SK-N-SH treated with all-trans-retinoic acid at 6 μM for 48 hours (cell line): Measurements from ENCODE around the gene HLCS.

Experiments used
- ATAC-seq: fragments of 200-7000 bp; cut with Tn5 transposase; 3 replicates; pipeline ENCODE4 v1.9.1; 2020; ENCODE audit warnings: mild to moderate bottlenecking, moderate library complexity
- ARNTL ChIP-seq: fragments of 450-650 bp; formaldehyde crosslinking; IDR thresholded peaks from 2 replicates; pipeline ENCODE4 v1.5.0; 2020; ENCODE audit warnings: low read depth, mild to moderate bottlenecking, moderate library complexity, borderline replicate concordance
- CREB5 ChIP-seq: fragments of 250-450 bp; sonication (Bioruptor Pico); IDR thresholded peaks from 2 replicates; pipeline ENCODE4 v1.5.1; 2020; ENCODE audit warnings: low read depth, mild to moderate bottlenecking, moderate library complexity
- CSDC2 ChIP-seq: fragments of 250-450 bp; sonication (Bioruptor Pico); IDR thresholded peaks from 2 replicates; pipeline ENCODE4 v1.5.0; 2020; ENCODE audit warnings: mild to moderate bottlenecking, moderate library complexity
- CSRNP3 ChIP-seq: fragments of 250-450 bp; sonication (Bioruptor Pico); IDR thresholded peaks from 2 replicates; pipeline ENCODE4 v1.5.1; 2021; ENCODE audit warnings: mild to moderate bottlenecking, moderate library complexity
- GLIS3 ChIP-seq: fragments of 250-450 bp; sonication (Bioruptor Pico); IDR thresholded peaks from 2 replicates; pipeline ENCODE4 v1.5.0; 2020; ENCODE audit warnings: mild to moderate bottlenecking, moderate library complexity
- ISL1 ChIP-seq: fragments of 250-450 bp; sonication (Bioruptor Pico); IDR thresholded peaks from 2 replicates; pipeline ENCODE4 v2.1.2; 2022; ENCODE audit warnings: mild to moderate bottlenecking, moderate library complexity
- OSR1 ChIP-seq: fragments of 250-450 bp; sonication (Bioruptor Pico); IDR thresholded peaks from 2 replicates; pipeline ENCODE4 v1.8.0; 2022; ENCODE audit warnings: moderate library complexity, mild to moderate bottlenecking, inconsistent platforms
- PATZ1 ChIP-seq: fragments of 250-450 bp; sonication (Bioruptor Pico); IDR thresholded peaks from 2 replicates; pipeline ENCODE4 v1.8.0; 2020; ENCODE audit warnings: mild to moderate bottlenecking, moderate library complexity, borderline replicate concordance
- RARB ChIP-seq: fragments of 250-450 bp; sonication (Bioruptor Pico); IDR thresholded peaks from 2 replicates; pipeline ENCODE4 v1.8.0; 2021; ENCODE audit warnings: mild to moderate bottlenecking, moderate library complexity
- SNAI2 ChIP-seq: fragments of 250-450 bp; sonication (Bioruptor Pico); IDR thresholded peaks from 2 replicates; pipeline ENCODE4 v1.5.0; 2020; ENCODE audit warnings: mild to moderate bottlenecking, moderate library complexity
- TCF4 ChIP-seq: fragments of 250-450 bp; sonication (Bioruptor Pico); IDR thresholded peaks from 2 replicates; pipeline ENCODE4 v1.8.0; 2021; ENCODE audit warnings: mild to moderate bottlenecking, moderate library complexity, borderline replicate concordance
- TOX ChIP-seq: fragments of 250-450 bp; sonication (Bioruptor Pico); IDR thresholded peaks from 2 replicates; pipeline ENCODE4 v1.8.0; 2021; ENCODE audit warnings: mild to moderate bottlenecking, moderate library complexity, borderline replicate concordance
- TSHZ2 ChIP-seq: fragments of 250-450 bp; sonication (Bioruptor Pico); IDR thresholded peaks from 2 replicates; pipeline ENCODE4 v1.5.0; 2020; ENCODE audit warnings: mild to moderate bottlenecking, moderate library complexity
- ZC3H10 ChIP-seq: fragments of 250-450 bp; sonication (Bioruptor Pico); IDR thresholded peaks from 2 replicates; pipeline ENCODE4 v1.5.1; 2021; ENCODE audit warnings: mild to moderate bottlenecking, moderate library complexity
- ZFP3 ChIP-seq: fragments of 250-450 bp; sonication (Bioruptor Pico); IDR thresholded peaks from 2 replicates; pipeline ENCODE4 v1.5.0; 2020; ENCODE audit warnings: mild to moderate bottlenecking, moderate library complexity
- ZNF565 ChIP-seq: fragments of 450-650 bp; formaldehyde crosslinking; conservative IDR thresholded peaks from 2 replicates; pipeline ENCODE4 v1.5.0; 2020; ENCODE audit warnings: low read depth, mild to moderate bottlenecking, moderate library complexity
- ZNF70 ChIP-seq: fragments of 450-650 bp; formaldehyde crosslinking; IDR thresholded peaks from 2 replicates; pipeline ENCODE4 v1.5.0; 2020; ENCODE audit warnings: mild to moderate bottlenecking, moderate library complexity
- ZNF8 ChIP-seq: fragments of 450-650 bp; formaldehyde crosslinking; IDR thresholded peaks from 2 replicates; pipeline ENCODE4 v1.5.0; 2020; ENCODE audit warnings: mild to moderate bottlenecking, moderate library complexity
- TF ChIP-seq, protein P1 (sequence below): fragments of 250-450 bp; sonication (Bioruptor Pico); IDR thresholded peaks from 2 replicates; pipeline ENCODE4 v1.8.0; 2021; ENCODE audit warnings: low read depth, mild to moderate bottlenecking, moderate library complexity, borderline replicate concordance

Gene HLCS

DNA sequence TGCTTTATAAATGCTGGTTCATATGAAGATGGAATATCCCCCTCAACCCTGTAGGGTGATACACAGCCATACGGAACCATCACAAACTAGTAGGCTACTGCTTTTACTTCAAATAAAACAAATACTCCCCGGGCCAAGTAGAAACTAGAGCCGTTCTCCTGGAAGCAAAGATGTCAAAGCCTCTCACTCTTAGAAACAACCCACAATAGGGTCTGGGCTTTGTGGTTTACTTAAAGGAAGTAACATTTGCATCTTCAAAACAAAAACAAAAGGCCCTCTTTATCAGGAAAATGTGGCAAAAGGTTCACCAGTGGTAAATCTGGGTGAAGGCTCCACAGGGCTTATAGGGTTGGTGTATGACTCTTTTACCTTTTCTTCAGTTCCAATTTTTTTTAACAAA is 49.8 kb downstream of the HLCS start:
- TF ChIP-seq CSDC2 (CRISPR knock-in tag): no peak
- TF ChIP-seq ZNF8 (CRISPR knock-in tag): no peak
- ATAC-seq: no peak

- TF ChIP-seq ZFP3 (CRISPR knock-in tag) (no peak), ZC3H10 (CRISPR knock-in tag) (no peak)
- no peak for ATAC-seq
These were observed 50.7 kb downstream of the HLCS start for GRCh38 chr21:36915696-36916245.

DNA sequence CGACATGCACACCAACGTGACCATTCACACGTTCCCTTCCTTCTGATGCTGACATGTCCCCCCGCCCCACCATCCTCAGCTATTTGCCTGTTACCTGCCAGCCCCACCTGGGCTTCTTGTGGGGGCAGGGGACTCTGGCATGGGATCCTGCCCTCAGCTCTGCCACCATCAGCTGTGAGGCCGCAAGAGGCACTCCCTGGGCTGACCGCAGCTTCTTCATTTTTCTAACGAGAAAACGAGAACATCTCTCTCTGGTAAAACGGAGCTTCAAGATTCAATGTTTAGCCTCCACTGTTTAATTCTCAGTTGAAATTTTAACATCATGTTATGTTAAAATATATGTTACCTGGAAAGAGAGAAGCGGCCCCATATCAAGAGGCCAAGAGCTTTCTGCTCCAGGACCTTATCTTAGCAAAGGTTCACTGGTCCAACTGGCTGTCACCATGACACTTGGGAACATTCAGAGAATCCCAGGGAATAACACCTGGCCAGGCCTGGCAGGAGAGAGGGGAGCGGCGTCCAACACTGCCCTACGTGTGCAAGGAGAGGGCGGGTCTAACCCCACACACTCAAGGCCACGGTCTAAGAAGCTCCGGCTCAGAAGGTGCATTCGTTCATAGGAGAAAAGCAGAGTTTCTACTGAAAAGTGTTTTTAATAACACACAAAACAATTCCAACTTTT is 51.3 kb downstream of the HLCS start:
- no peak for TF ChIP-seq TCF4
- TF ChIP-seq ZNF70: no peak
- no peak for TF ChIP-seq GLIS3 (CRISPR knock-in tag)
- no peak for TF ChIP-seq CSDC2 (CRISPR knock-in tag)
- TF ChIP-seq RARB (CRISPR knock-in tag): no peak
- no peak for TF ChIP-seq ISL1 (CRISPR knock-in tag)
- TF ChIP-seq ARNTL (CRISPR knock-in tag): no peak
- ATAC-seq: no peak

DNA sequence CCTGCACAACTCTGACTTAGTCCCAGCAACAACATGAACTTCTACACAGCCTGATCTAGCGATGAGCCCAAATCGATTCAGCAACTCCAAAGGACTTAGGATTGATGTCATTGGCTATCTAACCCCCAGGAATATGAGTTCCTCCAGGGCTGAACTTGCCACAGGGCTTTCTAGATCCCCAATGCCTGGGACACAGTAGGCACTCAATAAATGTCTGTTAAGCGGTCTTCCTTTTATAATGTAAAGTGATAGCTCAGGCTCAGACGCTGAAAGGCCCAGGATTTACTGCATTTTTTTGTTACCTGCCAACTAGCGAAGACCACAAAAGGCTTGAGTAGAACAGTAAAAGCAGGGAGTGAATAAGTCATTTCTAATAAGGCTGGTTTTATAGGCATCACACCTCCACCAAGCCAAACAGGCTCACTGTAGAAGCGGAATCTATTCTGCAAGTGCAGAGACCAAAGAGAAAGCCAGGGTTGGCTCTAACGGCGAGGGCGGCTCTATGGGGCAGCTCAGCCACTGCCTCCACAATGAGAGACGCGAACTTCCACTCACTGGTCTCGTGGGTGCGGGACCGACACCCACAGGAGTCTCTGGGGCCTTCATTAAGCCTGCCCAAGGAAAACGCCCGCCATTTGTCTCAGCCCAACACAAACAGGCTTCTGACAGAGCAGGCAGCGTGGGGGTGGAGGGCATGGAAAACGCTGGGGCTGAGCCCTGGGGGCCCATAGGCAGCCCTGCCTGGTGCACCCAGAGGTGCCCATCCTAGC is 52.0 kb downstream of the HLCS start:
- TF ChIP-seq TSHZ2 (CRISPR knock-in tag) (no peak), ISL1 (CRISPR knock-in tag) (no peak), CREB5 (no peak), SNAI2 (CRISPR knock-in tag) (no peak), RARB (CRISPR knock-in tag) (no peak), PATZ1 (CRISPR knock-in tag) (no peak), ZC3H10 (CRISPR knock-in tag) (no peak), OSR1 (CRISPR knock-in tag) (no peak), TCF4 (no peak), GLIS3 (CRISPR knock-in tag) (no peak), TOX (no peak), ZNF565 (CRISPR knock-in tag) (no peak), CSRNP3 (CRISPR knock-in tag) (no peak)
- TF ChIP-seq, protein P1, sequence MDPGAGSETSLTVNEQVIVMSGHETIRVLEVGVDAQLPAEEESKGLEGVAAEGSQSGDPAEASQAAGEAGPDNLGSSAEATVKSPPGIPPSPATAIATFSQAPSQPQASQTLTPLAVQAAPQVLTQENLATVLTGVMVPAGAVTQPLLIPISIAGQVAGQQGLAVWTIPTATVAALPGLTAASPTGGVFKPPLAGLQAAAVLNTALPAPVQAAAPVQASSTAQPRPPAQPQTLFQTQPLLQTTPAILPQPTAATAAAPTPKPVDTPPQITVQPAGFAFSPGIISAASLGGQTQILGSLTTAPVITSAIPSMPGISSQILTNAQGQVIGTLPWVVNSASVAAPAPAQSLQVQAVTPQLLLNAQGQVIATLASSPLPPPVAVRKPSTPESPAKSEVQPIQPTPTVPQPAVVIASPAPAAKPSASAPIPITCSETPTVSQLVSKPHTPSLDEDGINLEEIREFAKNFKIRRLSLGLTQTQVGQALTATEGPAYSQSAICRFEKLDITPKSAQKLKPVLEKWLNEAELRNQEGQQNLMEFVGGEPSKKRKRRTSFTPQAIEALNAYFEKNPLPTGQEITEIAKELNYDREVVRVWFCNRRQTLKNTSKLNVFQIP: no peak

More for the DNA sequence above, 52.0 kb downstream of the HLCS start:
- ATAC-seq: no peak
